Measurements from ENCODE around the gene PLEKHG1.

The PLEKHG1 gene

GRCh38 chr6:150620244-150620643 lies 20.6 kb downstream of the PLEKHG1 start:
- DNase-seq (ENCODE audit: low spot score), result no peak

- DNase-seq (ENCODE audit: low spot score), result no peak
These were observed 21.1 kb downstream of the PLEKHG1 start for GRCh38 chr6:150620763-150621162.

- no peak for DNase-seq (ENCODE audit: low spot score)
These were observed 22.8 kb downstream of the PLEKHG1 start for GRCh38 chr6:150622476-150622875.

- DNase-seq (ENCODE audit: low spot score), result no peak
These were observed 23.5 kb downstream of the PLEKHG1 start for GRCh38 chr6:150622941-150623874.

GRCh38 chr6:150624191-150624590 lies 24.5 kb downstream of the PLEKHG1 start:
- no peak for DNase-seq (ENCODE audit: low spot score)

- no peak for DNase-seq (ENCODE audit: low spot score)
These were observed 26.2 kb downstream of the PLEKHG1 start for GRCh38 chr6:150625927-150626326.

GRCh38 chr6:150627154-150627553 lies 27.5 kb downstream of the PLEKHG1 start:
- DNase-seq (ENCODE audit: low spot score), result no peak

- DNase-seq (ENCODE audit: low spot score), result no peak
These were observed 27.9 kb downstream of the PLEKHG1 start for GRCh38 chr6:150627585-150628025.

GRCh38 chr6:150628908-150629307 lies 29.2 kb downstream of the PLEKHG1 start:
- DNase-seq (ENCODE audit: low spot score), result no peak

- no peak for DNase-seq (ENCODE audit: low spot score)
These were observed 31.7 kb downstream of the PLEKHG1 start for GRCh38 chr6:150631283-150631983.

GRCh38 chr6:150631984-150632642 lies 32.4 kb downstream of the PLEKHG1 start:
- no peak for DNase-seq (ENCODE audit: low spot score)

GRCh38 chr6:150632785-150633485 lies 33.2 kb downstream of the PLEKHG1 start:
- no peak for DNase-seq (ENCODE audit: low spot score)

- DNase-seq (ENCODE audit: low spot score), result no peak
These were observed 33.8 kb downstream of the PLEKHG1 start for GRCh38 chr6:150633486-150633834.

- DNase-seq (ENCODE audit: low spot score), result no peak
These were observed 34.7 kb downstream of the PLEKHG1 start for GRCh38 chr6:150634176-150634963.

GRCh38 chr6:150634964-150635292 lies 35.2 kb downstream of the PLEKHG1 start:
- no peak for DNase-seq (ENCODE audit: low spot score)

- no peak for DNase-seq (ENCODE audit: low spot score)
These were observed 36.3 kb downstream of the PLEKHG1 start for GRCh38 chr6:150635906-150636514.

- DNase-seq (ENCODE audit: low spot score), result no peak
These were observed 37.1 kb downstream of the PLEKHG1 start for GRCh38 chr6:150636808-150637207.

GRCh38 chr6:150637266-150637665 lies 37.6 kb downstream of the PLEKHG1 start:
- DNase-seq (ENCODE audit: low spot score), result no peak

GRCh38 chr6:150638267-150638666 lies 38.6 kb downstream of the PLEKHG1 start:
- no peak for DNase-seq (ENCODE audit: low spot score)

- no peak for DNase-seq (ENCODE audit: low spot score)
These were observed 39.1 kb downstream of the PLEKHG1 start for GRCh38 chr6:150638765-150639164.

GRCh38 chr6:150639823-150640331 lies 40.2 kb downstream of the PLEKHG1 start:
- DNase-seq (ENCODE audit: low spot score), result no peak

All from left forelimb (tissue), 1 donor.